ENCODE measurements around the gene HAPLN3.
"Not testable (repeated sequence)": the region's sequence is repeated elsewhere in the genome, so short reads cannot be mapped to it uniquely, and the experiment has no call there.

HAPLN3 gene

GRCh38 chr15:88894819-88895767, at the start of gene HAPLN3:
Gene HAPLN3 (minus strand): TSS chr15:88895544. CDS start chr15:88887298, 8,246 bp downstream.
- peak; percentile 66 for DNase-seq (ENCODE audit: low read depth, low spot score)

DNA sequence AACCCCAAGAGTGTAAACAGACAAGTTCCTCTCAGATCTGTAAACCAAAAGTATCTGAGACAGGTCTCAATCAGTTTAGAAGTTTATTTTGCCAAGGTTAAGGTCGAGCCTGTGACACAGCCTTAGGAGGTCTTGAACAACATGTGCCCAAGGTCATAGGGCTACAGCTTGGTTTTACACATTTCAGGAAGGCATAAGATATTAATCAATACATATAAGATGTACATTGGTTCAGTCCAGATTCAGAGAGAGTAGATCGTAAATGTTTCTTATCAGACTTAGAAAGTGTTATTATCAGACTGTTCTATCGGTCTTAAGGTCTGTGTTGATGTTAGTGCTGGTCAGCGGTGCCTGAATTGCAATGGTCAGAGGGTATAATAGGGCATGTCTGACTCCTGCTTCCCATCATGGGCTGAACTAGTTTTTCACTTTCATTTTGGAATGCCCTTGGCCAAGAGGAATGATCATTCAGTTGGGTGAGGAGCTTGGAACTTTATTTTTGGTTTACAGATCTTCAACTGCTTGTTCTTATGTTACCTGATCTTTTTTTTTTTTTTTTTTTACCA, 44.8 kb upstream of the HAPLN3 start:
- DNase-seq (ENCODE audit: low read depth, low spot score): no peak

GRCh38 chr15:88939486-88939806, 44.1 kb upstream of the HAPLN3 start:
- no peak for DNase-seq (ENCODE audit: low read depth, low spot score)

DNA sequence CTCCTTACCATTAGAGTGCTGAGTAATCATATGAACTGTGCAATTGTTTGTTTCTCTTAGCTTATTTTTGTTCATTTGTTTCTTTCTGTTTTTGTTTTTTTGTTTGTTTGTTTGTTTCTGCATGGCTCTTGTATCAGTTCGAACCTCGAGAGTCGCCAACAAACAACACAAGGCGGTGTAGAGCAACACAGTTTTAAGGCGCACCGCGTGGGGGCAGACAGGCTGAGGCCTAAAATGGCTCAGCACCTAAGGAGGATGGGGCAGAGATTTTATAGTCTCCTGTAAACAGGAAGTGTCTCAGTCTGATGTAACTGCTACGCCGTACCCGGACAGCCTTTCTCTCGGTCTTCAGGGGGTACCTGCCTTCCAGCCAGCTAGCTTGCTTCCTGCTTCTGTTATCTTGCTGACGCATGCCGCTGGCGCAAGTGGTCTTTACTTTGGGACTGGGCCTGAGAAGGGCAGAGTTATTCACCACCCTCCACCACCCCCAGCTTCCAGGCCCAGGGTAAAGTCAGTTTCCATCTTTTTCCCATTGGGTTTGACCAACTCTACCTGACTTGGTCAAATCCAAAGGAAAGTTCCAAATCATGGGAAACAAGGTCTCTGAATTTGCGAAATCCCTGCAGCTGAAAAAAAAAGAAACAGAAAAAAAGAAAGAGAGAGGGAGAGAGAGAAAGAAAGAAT, 43.6 kb upstream of the HAPLN3 start:
- DNase-seq (ENCODE audit: low read depth, low spot score): no peak

DNA sequence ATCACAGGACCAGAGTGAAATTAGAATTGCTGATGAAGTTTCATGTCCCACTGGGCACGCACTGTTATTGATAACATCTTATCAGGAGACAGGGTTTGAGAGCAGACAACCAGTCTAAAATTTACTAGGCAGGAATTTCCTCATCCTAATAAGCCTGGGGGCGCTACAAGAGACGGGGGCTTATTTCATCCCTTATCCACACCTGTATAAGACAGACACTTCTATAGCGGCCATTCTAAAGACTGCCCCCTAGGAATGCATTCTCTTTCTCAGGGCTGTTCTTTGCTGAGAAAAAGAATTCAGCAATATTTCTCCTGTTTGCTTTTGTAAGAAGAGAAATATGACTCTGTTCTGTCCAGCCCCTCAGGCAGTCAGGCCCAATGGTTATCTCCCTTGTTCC, 39.1 kb upstream of the HAPLN3 start:
- DNase-seq (ENCODE audit: low read depth, low spot score): not testable (repeated sequence)

GRCh38 chr15:88932875-88933330, 37.6 kb upstream of the HAPLN3 start:
- no peak for DNase-seq (ENCODE audit: low read depth, low spot score)

GRCh38 chr15:88932271-88932874, 37.0 kb upstream of the HAPLN3 start:
- DNase-seq (ENCODE audit: low read depth, low spot score): peak; percentile 41

DNA sequence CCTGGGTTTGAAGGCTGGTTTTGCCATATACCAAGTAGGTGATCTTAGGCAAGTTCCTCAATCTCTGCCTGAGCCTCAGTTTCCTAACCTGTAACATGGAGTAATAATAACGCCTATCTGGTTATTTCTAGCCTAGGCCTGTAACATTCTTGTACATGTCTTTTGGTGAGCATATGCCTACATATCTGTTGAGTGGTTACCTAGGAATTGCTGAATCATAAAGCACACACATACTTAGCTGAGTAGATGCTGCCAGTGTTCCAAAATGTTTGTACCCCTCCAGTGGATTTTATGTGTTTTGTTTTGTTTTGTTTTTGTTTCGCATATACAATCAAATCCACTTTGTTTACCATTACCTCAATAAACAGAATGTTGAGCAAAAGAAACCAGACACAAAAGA, 35.2 kb upstream of the HAPLN3 start:
- no peak for DNase-seq (ENCODE audit: low read depth, low spot score)

DNA sequence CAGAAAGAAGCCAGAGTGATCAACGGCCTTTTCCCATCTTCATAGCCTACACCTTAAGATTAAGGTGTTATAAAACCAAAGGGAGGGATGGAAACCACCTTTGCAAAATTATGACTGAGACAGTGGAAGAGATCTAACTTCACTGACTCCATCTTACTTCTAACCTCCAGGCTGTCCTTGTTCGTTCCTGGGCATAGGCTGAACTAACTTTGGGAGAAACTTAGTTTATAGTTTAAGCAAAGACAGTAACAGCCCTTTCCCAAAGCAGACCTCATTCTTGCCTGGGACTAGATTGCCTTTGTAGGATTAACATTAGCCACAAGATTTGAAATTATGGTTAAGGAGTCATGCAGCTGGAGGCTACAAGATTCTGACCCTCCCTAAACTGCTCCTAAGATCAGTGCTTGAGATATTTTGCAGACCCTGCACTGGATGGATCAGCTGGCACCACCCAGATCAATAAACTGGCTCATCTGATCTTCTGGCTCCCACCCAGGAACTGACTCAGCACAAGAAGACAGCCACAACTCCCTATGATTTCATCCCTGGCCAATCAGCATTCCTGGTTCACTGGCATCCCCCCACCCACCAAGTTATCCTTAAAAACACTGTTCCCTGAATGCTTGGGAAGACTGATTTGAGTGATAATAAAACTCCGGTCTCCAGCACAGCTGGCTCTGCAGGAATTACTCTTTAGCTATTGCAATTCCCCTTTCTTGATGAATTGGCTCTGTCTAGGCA, 34.2 kb upstream of the HAPLN3 start:
- DNase-seq (ENCODE audit: low read depth, low spot score): not testable (repeated sequence)

DNA sequence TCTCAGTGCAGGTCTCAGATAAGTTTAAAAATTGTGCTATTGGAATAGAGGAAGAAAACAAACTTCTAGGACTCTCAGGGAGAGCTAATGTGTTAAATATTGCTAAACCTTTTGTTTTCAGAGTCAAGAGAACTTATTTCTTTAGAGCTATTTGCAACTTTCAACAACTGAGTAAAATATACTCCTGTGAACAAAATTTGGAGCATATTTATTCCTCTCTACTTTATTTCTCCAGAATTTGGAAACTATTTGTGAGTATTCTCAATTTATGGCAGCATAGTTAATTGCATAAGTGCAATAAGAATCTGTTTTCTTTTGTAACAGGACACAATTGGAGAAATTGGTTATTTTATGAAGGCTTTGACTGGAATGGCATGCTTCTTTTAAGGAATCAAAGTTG, 32.8 kb upstream of the HAPLN3 start:
- not testable (repeated sequence) for DNase-seq (ENCODE audit: low read depth, low spot score)

GRCh38 chr15:88925648-88926047, 30.3 kb upstream of the HAPLN3 start:
- DNase-seq (ENCODE audit: low read depth, low spot score): not testable (repeated sequence)

DNA sequence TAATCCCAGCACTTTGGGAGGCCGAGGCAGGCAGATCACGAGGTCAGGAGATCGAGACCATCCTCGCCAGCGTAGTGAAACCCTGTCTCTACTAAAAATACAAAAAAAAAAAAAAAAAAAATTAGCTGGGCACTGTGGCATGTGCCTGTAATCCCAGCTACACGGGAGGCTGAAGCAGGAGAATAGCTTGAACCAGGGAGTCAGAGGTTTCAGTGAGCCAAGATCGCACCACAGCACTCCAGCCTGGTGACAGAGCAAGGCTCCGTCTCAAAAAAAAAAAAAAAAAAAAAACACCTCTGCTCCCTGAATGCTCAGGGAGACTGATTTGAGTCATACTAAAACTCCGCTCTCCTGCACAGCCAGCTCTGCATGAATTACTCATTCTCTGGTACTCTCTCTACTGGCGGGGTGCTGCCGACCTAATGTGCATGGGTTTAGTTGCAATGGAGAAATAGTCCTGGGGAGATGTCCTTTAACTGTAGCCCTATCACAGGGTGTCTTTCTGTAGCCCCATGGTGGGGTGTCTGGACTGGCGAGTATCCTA, 25.6 kb upstream of the HAPLN3 start:
- peak; percentile 76 for DNase-seq (ENCODE audit: low read depth, low spot score)

- peak; percentile 55 for DNase-seq (ENCODE audit: low read depth, low spot score)
Observed at GRCh38 chr15:88920186-88920891, 25.0 kb upstream of the HAPLN3 start.

DNA sequence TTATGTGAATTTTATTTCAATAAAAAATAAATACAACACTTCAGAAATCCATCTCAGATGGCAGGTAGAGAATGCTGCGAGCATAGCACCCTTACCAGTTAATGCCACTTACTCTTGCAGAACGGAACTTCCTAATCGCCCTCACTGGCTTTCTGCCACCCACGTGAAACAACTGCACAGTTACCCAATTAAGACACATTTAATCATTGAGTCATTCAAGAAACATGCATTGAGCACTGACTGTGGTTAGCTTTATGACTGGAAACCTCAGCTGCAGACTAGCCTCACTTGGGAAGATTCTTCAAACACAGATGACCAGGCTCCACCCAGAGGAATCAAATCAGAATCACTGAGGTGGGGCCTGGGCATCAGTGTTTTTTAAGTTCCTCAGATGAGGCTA, 23.4 kb upstream of the HAPLN3 start:
- DNase-seq (ENCODE audit: low read depth, low spot score): peak; percentile 97

GRCh38 chr15:88917760-88918159, 22.4 kb upstream of the HAPLN3 start:
- DNase-seq (ENCODE audit: low read depth, low spot score): no peak

- no peak for DNase-seq (ENCODE audit: low read depth, low spot score)
Observed at GRCh38 chr15:88915354-88915753, 20.0 kb upstream of the HAPLN3 start.

DNA sequence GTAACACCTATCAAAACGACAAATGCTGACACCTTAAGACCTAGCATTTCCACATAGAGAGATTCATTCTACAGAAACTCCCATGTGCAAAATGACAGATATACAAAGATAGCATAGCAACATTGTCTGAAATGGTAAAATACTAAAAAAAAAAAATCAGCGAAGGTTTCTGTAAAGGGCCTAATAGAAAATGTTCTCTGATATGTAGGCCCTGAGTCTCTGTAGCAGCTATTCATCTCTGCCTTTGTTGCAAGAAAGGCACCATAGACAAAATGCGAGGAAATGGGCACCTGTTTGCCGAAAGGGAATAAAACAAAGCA, 18.5 kb upstream of the HAPLN3 start:
- no peak for DNase-seq (ENCODE audit: low read depth, low spot score)

- peak; percentile 92 for DNase-seq (ENCODE audit: low read depth, low spot score)
Observed at GRCh38 chr15:88913017-88913849, 17.9 kb upstream of the HAPLN3 start, which contains the start of gene MFGE8. Gene MFGE8 (minus strand): TSS chr15:88913379. CDS start chr15:88913319, 60 bp downstream.

DNA sequence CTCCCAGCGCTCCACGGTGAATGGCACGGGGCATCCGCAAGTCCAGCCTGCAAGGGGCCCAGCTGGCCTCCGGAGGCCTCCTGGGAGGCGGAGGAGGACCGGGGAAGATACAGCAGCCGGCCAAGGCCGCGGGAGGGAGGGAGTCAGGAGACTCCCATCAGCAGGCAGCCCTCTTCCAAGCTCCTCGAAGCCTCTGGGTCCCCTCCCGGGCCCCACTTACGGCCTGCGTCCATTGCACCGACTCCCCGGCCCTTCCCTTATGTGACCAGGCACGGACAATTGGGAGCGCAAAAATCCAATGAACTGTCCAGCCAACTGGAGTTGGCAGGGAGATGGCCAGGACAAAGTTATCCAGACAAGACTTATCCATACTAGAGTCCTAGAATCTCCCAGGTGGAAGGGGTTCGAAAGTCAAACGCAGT, 17.2 kb upstream of the HAPLN3 start:
- DNase-seq (ENCODE audit: low read depth, low spot score): peak; percentile 65

GRCh38 chr15:88911766-88912118, 16.4 kb upstream of the HAPLN3 start:
- peak; percentile 63 for DNase-seq (ENCODE audit: low read depth, low spot score)

All from astrocyte of the hippocampus (primary cell).